ENCODE results near the gene KAT8. TPM values are rescaled to one million over a fixed set of nuclear protein-coding genes. Genes with fewer than 3 reads are reported as not detected.

The KAT8 gene
- total RNA-seq, 1 donor, result 31.8 TPM

DNA sequence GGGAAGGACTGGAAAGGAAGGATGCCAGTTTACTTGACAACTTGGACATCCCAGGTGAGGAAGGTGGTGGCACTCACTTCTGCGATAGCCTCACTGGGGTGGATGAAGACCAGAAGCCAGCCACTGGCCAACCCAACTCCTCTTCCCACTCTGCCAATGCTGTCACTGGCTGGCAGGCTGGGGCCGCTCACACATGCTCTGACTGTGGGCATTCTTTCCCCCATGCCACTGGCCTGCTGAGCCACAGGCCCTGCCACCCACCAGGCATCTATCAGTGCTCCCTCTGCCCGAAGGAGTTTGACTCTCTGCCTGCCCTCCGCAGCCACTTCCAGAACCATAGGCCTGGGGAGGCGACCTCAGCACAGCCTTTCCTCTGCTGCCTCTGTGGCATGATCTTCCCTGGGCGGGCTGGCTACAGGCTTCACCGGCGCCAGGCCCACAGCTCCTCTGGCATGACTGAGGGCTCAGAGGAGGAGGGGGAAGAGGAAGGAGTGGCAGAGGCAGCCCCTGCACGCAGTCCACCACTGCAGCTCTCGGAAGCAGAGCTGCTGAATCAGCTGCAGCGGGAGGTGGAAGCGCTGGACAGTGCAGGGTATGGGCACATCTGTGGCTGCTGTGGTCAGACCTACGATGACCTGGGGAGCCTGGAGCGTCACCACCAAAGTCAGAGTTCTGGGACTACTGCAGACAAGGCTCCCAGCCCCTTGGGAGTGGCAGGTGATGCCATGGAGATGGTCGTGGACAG lies 38.7 kb upstream of the KAT8 start:
- H3K4me2 ChIP-seq (ENCODE audit: insufficient read depth, low read length), result no peak overlapping the region
- H3K9me3 ChIP-seq (ENCODE audit: low read depth, low read length), result no peaks in the 10 kb centered on the region
- peaks cover 42% of the 10 kb centered on the region for H3K36me3 ChIP-seq (ENCODE audit: insufficient read depth, low read length)
- no peak overlapping the region for H2AFZ ChIP-seq (ENCODE audit: low read length)
- H3K4me3 ChIP-seq (ENCODE audit: insufficient read depth, low read length), result no peak overlapping the region
- H3K79me2 ChIP-seq (ENCODE audit: insufficient read depth, low read length), result peaks cover 81% of the 10 kb centered on the region
- no peak overlapping the region for H3K27ac ChIP-seq (ENCODE audit: low read depth, low read length)
- TF ChIP-seq, protein P1, sequence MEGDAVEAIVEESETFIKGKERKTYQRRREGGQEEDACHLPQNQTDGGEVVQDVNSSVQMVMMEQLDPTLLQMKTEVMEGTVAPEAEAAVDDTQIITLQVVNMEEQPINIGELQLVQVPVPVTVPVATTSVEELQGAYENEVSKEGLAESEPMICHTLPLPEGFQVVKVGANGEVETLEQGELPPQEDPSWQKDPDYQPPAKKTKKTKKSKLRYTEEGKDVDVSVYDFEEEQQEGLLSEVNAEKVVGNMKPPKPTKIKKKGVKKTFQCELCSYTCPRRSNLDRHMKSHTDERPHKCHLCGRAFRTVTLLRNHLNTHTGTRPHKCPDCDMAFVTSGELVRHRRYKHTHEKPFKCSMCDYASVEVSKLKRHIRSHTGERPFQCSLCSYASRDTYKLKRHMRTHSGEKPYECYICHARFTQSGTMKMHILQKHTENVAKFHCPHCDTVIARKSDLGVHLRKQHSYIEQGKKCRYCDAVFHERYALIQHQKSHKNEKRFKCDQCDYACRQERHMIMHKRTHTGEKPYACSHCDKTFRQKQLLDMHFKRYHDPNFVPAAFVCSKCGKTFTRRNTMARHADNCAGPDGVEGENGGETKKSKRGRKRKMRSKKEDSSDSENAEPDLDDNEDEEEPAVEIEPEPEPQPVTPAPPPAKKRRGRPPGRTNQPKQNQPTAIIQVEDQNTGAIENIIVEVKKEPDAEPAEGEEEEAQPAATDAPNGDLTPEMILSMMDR (IDR thresholded peaks at IDR 0.05; ENCODE audit: extremely low read depth, low read depth, low read length), result no peak
- H4K20me1 ChIP-seq (ENCODE audit: insufficient read depth, low read length), result peaks cover 5% of the 10 kb centered on the region
- peaks cover 8% of the 10 kb centered on the region for H3K4me1 ChIP-seq (ENCODE audit: insufficient read depth, low read length)
- H3K27me3 ChIP-seq (ENCODE audit: insufficient read depth, low read length), result no peaks in the 10 kb centered on the region
- peak; percentile 71 for DNase-seq (ENCODE audit: insufficient read length, low spot score, missing footprints)

DNA sequence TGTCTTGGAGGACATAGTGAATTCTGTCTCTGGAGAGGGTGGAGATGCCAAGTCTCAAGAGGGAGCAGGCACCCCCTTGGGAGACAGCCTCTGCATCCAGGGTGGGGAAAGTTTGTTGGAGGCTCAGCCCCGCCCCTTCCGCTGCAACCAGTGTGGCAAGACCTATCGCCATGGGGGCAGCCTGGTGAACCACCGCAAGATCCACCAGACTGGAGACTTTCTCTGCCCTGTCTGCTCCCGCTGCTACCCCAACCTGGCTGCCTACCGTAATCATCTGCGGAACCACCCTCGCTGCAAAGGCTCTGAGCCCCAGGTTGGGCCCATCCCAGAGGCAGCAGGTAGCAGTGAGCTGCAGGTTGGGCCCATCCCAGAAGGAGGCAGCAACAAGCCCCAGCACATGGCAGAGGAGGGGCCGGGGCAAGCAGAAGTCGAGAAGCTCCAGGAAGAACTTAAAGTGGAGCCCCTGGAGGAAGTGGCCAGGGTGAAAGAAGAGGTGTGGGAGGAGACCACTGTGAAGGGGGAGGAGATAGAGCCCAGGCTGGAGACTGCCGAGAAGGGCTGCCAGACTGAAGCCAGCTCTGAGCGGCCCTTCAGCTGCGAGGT lies 38.0 kb upstream of the KAT8 start:
- peaks cover 79% of the 10 kb centered on the region for H3K79me2 ChIP-seq (ENCODE audit: insufficient read depth, low read length)

DNA sequence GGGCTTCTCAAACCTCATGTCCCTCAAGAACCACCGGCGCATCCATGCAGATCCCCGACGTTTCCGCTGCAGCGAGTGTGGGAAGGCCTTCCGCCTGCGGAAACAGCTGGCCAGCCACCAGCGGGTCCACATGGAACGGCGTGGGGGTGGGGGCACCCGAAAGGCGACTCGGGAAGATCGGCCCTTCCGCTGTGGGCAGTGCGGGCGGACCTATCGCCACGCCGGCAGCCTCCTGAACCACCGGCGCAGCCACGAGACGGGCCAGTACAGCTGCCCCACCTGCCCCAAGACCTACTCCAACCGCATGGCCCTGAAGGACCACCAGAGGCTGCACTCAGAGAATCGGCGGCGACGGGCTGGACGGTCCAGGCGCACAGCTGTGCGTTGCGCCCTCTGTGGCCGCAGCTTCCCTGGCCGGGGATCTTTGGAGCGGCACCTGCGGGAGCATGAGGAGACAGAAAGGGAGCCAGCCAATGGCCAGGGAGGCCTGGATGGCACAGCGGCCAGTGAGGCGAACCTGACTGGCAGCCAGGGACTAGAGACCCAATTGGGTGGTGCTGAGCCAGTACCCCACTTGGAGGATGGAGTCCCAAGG lies 37.3 kb upstream of the KAT8 start:
- no peaks in the 10 kb centered on the region for H3K27me3 ChIP-seq (ENCODE audit: insufficient read depth, low read length)
- H2AFZ ChIP-seq (ENCODE audit: low read length), result no peak overlapping the region
- no peaks in the 10 kb centered on the region for H3K9me3 ChIP-seq (ENCODE audit: low read depth, low read length)
- H3K79me2 ChIP-seq (ENCODE audit: insufficient read depth, low read length), result peaks cover 72% of the 10 kb centered on the region
- H3K36me3 ChIP-seq (ENCODE audit: insufficient read depth, low read length), result peaks cover 45% of the 10 kb centered on the region
- H3K4me2 ChIP-seq (ENCODE audit: insufficient read depth, low read length), result no peak overlapping the region
- peak; percentile 27 for DNase-seq (ENCODE audit: insufficient read length, low spot score, missing footprints)
- peaks cover 5% of the 10 kb centered on the region for H4K20me1 ChIP-seq (ENCODE audit: insufficient read depth, low read length)
- H3K4me1 ChIP-seq (ENCODE audit: insufficient read depth, low read length), result peaks cover 3% of the 10 kb centered on the region
- TF ChIP-seq, protein P1 (IDR thresholded peaks at IDR 0.05; ENCODE audit: extremely low read depth, low read depth, low read length), result no peak
- H3K27ac ChIP-seq (ENCODE audit: low read depth, low read length), result no peak overlapping the region
- no peak overlapping the region for H3K4me3 ChIP-seq (ENCODE audit: insufficient read depth, low read length)

More for the DNA sequence above, 38.0 kb upstream of the KAT8 start:
- Histone ChIP-seq H3K27me3 (ENCODE audit: insufficient read depth, low read length) (no peaks in the 10 kb centered on the region), H3K9me3 (ENCODE audit: low read depth, low read length) (no peaks in the 10 kb centered on the region), H4K20me1 (ENCODE audit: insufficient read depth, low read length) (peaks cover 5% of the 10 kb centered on the region), H3K27ac (ENCODE audit: low read depth, low read length) (no peak overlapping the region), H3K36me3 (ENCODE audit: insufficient read depth, low read length) (peaks cover 45% of the 10 kb centered on the region), H3K4me2 (ENCODE audit: insufficient read depth, low read length) (no peak overlapping the region), H3K4me3 (ENCODE audit: insufficient read depth, low read length) (no peak overlapping the region), H2AFZ (ENCODE audit: low read length) (no peak overlapping the region), H3K4me1 (ENCODE audit: insufficient read depth, low read length) (peaks cover 8% of the 10 kb centered on the region)
- TF ChIP-seq, protein P1 (IDR thresholded peaks at IDR 0.05; ENCODE audit: extremely low read depth, low read depth, low read length), result no peak
- DNase-seq (ENCODE audit: insufficient read length, low spot score, missing footprints), result peak; percentile 64

Measured in osteoblast (primary cell).